Activated CD4-positive, alpha-beta T cell treated with anti-CD3 and anti-CD28 coated beads, Interleukin-10, Interleukin-2, amounts not matched to agents 100 ng/mL and 50 ng/mL, durations not matched to agents 16 hours and 8 hours (primary cell): Measurements from ENCODE around the gene PTTG1IP.

Experiments used
- DNase-seq: peaks from one replicate; pipeline ENCODE4 v3.0.0-alpha.2; 2020

Gene PTTG1IP

GRCh38 chr21:44894687-44895302 lies 21.3 kb upstream of the PTTG1IP start:
- DNase-seq = no peak

- DNase-seq = no peak
Measured at GRCh38 chr21:44893948-44894656, 20.6 kb upstream of the PTTG1IP start.

- DNase-seq = no peak
Measured at GRCh38 chr21:44893278-44893556, 19.7 kb upstream of the PTTG1IP start.

DNA sequence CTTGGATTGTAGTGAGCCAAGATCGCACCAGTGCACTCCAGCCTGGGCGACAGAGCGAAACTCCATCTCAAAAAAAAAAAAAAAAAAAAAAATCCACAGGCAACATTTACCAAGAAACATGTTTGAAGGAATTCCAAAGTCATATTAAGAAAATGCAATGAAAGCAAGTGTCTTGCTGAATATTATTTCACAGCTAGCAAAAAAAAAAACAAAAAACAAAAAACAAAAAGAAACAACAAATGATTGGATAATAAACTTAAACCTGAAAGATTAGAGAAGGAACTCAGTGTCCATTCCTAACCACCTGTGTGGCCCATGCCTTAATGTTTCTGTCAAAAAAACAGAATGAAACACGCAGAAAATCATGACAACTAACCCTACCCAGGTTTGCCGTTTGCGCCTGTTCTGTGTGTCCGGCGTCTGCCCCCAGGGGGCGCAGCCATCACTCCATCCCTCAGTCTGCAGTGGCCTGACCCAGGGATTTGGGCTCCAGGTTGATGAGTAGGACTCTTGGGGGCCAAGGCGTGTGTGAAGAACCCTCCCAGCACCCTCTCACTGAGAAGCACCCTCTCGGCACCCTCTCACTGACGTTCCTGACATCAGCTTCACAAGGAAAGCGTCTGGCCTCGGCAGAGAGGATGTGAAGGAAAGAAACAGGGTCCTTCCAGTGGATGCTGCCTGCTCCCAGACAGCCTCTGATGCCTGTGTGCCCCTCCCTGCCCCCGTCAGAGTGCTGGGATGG lies 19.2 kb upstream of the PTTG1IP start:
- peak; percentile 79 for DNase-seq

DNA sequence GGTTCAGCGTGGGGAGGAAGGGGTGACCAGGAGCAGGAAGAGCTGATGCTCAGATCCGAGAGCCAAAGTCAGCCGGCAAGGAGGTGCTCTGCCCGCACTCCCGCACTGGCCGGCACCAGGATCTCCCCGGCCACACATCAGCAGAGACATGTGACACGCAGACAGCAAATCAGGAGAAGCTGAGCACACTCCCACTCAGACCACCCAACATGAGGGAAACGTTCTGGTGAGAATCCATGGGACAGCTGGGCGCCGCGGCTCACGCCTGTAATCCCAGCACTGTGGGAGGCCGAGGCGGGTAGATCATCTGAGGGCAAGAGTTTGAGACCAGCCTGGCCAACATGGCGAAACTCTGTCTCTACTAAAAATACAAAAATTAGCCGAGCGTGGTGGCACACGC lies 18.6 kb upstream of the PTTG1IP start:
- DNase-seq = no peak

DNA sequence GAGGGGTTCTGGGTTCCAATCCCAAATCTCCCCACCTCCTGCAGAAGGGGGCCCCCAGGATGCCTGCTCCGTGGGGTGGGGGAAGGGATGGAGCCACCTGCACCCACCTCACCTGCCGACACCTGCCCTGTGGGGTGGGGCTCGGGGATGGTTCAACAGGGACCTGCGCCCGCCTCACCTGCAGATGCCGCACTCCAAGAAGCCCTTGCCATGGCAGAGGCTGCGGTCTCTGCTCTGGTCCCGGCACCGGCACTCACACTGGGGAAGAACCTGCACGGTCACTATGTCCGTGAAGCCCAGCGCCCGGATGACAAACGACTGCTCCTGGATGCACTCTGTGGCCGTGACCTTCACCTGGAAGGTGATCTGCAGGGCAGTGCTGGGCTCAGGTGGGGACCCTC lies 18.1 kb upstream of the PTTG1IP start:
- DNase-seq = no peak

GRCh38 chr21:44890961-44891541 lies 17.6 kb upstream of the PTTG1IP start:
- no peak for DNase-seq

- DNase-seq = no peak
Measured at GRCh38 chr21:44890338-44890931, 16.9 kb upstream of the PTTG1IP start.

GRCh38 chr21:44889625-44890337 lies 16.3 kb upstream of the PTTG1IP start:
- DNase-seq = no peak

- no peak for DNase-seq
Measured at GRCh38 chr21:44888581-44889550, 15.4 kb upstream of the PTTG1IP start.

- no peak for DNase-seq
Measured at GRCh38 chr21:44887807-44888580, 14.5 kb upstream of the PTTG1IP start.

DNA sequence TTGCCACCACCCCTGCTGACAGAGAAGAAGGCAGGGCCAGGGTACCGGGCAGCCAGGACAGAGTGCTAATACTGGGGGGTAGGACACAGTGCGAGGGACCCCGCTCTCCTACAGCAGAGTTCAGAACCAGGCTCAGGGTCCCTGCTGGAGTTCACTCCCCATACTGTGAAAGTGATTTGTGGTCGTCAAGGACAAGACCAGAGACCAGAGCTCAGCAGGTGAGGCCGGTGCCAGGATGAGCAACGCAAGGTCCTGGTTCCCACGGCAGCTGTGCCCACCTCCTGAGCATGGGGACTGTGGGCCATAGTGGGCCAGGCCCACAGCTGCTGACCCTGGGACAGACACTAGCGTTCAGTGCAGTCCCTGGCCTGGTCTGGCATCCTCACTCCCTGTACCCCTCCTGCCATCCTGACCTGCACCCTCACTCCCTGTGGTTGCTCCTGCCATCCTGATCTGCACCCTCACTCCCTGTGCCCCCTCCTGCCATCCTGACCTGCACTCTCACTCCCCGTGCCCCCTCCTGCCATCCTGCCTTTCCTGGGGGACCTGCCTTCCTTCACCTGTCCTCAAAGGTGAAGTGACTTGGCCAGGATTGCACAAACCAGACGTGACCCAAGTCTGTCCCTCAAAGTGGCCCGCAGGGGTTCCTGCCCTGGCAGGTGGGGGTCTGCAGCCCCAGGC lies 13.8 kb upstream of the PTTG1IP start:
- DNase-seq = no peak

- DNase-seq = no peak
Measured at GRCh38 chr21:44886113-44887075, 12.9 kb upstream of the PTTG1IP start.

GRCh38 chr21:44885615-44886014 lies 12.1 kb upstream of the PTTG1IP start:
- no peak for DNase-seq

DNA sequence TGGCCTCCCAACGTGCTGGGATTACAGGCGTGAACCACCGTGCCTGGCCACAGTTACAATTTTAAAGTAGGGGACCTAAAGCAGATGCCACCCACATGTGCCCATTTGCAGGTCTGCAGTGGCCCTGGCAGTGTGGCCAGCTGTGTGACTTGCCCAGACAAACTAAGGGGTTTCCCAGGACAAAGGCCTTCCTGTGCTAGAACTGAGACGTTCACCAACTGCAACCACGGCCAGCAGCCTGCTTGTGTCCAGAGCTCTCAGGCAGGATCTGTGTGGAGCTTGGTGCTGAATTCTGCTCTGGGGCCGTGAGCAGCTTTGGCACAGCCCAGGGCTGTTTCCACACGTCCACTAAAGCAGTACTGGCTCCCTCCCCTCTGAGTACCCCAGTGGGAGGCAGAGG lies 10.6 kb upstream of the PTTG1IP start:
- DNase-seq = no peak

- no peak for DNase-seq
Measured at GRCh38 chr21:44883250-44883649, 9.8 kb upstream of the PTTG1IP start.

DNA sequence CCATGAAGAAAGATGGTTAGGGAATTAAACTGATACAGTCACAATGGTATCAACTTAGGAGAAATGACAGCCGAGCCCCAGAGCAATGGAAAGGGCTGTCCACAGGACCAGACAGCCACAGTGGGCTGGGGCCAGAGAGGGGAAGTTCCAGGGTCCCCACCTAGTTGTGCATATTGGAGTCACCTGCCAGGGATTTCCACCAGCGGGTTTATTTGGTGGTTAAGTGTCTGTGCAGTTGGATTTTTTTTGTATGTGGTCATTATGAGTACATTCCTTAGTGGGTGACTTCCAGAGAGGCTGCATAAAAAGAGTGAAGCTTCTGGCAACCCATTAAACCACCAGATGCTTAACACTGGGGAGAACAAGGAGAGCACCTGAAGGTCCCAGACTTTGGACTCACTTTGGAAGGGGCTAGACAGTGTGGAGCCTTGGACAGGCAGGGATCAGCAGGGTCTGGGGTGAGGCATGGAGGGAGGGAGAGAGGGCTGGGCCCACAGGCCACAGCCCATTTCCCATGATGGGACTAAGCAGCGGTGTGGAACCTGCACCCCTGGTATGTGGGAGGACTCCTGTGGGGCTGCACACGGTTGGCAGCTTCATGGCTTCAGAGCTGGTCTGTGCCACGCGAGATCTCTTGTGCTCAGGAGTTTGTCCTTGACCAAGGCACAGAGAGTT lies 7.8 kb upstream of the PTTG1IP start:
- no peak for DNase-seq

- no peak for DNase-seq
Measured at GRCh38 chr21:44880405-44881197, 7.1 kb upstream of the PTTG1IP start.
